Stomach smooth muscle (tissue), 2 donors: ENCODE data around the gene PAPOLA.
"Not testable (repeated sequence)": the region's sequence is repeated elsewhere in the genome, so short reads cannot be mapped to it uniquely, and the experiment has no call there.

Experiments
- H3K27ac ChIP-seq: one replicate; pipeline ENCODE4 v1.7.0; 2013; ENCODE audit warnings: mild to moderate bottlenecking, low read length, inconsistent platforms
- H3K27me3 ChIP-seq, 2 donors: one replicate each; pipeline ENCODE4 v1.7.0; 2013; ENCODE audit warnings: low read length in 2 of 2; ENCODE audit not compliant: insufficient read depth in 2 of 2, control insufficient read depth in 1 of 2
- H3K36me3 ChIP-seq, 2 donors: one replicate each; pipeline ENCODE4 v1.7.0; 2013; ENCODE audit warnings: low read length in 2 of 2; ENCODE audit not compliant: control insufficient read depth in 2 of 2, insufficient read depth in 2 of 2
- H3K4me1 ChIP-seq: one replicate; pipeline ENCODE4 v1.7.0; 2013; ENCODE audit warnings: low read length; ENCODE audit not compliant: control insufficient read depth, insufficient read depth
- H3K4me3 ChIP-seq, 2 donors: one replicate each; pipeline ENCODE4 v1.7.0; 2013; ENCODE audit warnings: low read length in 2 of 2
- H3K9ac ChIP-seq, 2 donors: one replicate each; pipeline ENCODE4 v1.7.0; 2013; ENCODE audit warnings: low read length in 2 of 2, mild to moderate bottlenecking in 1 of 2
- H3K9me3 ChIP-seq, 2 donors: one replicate each; pipeline ENCODE4 v1.7.0; 2013; ENCODE audit warnings: low read length in 2 of 2; ENCODE audit not compliant: control insufficient read depth in 2 of 2
- donor health status: healthy.
- donor health status: Pancreatic carcinoma.

PAPOLA gene

DNA sequence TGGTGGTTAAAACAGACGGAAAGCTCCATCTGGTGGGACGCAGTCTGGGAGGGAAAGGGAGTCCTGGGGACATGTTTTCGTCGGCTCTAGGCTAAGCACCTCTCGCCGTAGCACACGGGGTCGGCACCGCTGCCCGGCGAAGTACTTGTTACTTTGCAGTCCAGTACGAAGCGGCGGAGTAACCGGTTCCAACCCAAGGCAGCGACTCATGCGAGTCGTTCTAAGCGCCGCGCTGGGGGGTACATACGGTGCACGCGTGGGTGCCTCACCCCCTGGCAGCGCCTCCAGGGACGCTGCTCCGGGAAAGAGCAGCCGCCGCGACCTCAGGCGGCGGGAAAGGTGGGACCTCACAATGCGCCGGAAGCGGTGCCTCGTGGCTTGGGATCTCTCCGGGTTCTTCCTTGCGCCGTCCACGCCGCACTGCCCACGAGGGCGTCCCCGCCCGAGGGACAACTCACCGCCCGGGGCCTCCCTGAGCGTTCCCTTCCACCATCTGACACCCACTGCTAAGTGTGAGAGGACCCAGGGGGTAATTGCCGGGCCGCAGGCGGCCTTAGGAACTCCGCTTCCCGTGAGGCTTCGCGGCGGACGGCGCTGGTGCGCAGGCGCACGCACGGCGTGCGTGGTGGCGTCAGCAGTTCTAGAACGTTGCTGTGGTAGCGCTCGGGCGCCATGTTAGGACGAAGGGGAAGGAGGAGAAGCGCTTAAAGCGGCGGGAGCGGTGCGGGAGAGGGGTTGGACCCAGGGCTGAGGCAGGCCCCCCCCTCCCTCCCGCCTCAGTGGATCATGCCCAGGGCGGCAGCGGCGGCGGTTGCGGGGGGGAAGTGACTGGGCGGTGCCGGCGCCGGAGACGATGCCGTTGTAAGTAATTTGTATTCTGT, at the start of gene PAPOLA:
Gene PAPOLA, plus strand, starts transcription at position 643 of the 881 bp plus-strand sequence. Its CDS starts 211 bp downstream, at position 854.
- H3K9ac ChIP-seq = peak within 1 kb of the TSS; percentile 92 to 93
- no peaks in the 10 kb centered on the region for H3K27me3 ChIP-seq
- H3K9me3 ChIP-seq = no peaks in the 10 kb centered on the region
- no peaks in the 10 kb centered on the region for H3K36me3 ChIP-seq
- peak within 1 kb of the TSS; percentile 92 to 96 for H3K4me3 ChIP-seq
- H3K27ac ChIP-seq = peak within 1 kb of the TSS; percentile 91
- H3K4me1 ChIP-seq = peaks cover 10% of the 10 kb centered on the region

DNA sequence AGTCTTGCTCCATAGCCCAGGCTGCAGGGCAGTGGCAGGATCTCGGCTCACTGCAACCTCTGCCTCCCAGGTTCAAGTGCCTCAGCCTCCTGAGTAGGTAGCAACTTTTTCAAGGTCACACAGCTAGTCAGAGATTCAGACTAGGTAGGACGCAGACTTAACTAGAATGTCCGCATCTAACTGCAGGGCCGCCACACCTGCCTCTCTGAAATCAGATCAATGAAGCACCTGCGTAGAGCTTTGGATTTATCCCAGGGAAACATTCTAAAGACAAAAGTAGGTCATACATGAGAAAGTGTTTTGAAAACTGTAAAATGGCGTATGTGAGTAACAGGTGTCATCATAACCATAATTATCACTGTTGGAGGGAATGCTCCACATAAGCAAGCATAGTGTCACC, 49.5 kb upstream of the PAPOLA start:
- no peaks in the 10 kb centered on the region for H3K9me3 ChIP-seq
- no peak overlapping the region for H3K9ac ChIP-seq
- no peaks in the 10 kb centered on the region for H3K4me1 ChIP-seq
- no peaks in the 10 kb centered on the region for H3K27me3 ChIP-seq
- no peak overlapping the region for H3K4me3 ChIP-seq
- no peak overlapping the region for H3K27ac ChIP-seq
- H3K36me3 ChIP-seq = no peaks in the 10 kb centered on the region

- no peak overlapping the region for H3K9ac ChIP-seq
- no peaks in the 10 kb centered on the region for H3K36me3 ChIP-seq
- H3K27ac ChIP-seq = no peak overlapping the region
- no peaks in the 10 kb centered on the region for H3K4me1 ChIP-seq
- H3K4me3 ChIP-seq = no peak overlapping the region
- no peaks in the 10 kb centered on the region for H3K27me3 ChIP-seq
- H3K9me3 ChIP-seq = no peaks in the 10 kb centered on the region
These were observed 46.6 kb upstream of the PAPOLA start for GRCh38 chr14:96455588-96455987.

DNA sequence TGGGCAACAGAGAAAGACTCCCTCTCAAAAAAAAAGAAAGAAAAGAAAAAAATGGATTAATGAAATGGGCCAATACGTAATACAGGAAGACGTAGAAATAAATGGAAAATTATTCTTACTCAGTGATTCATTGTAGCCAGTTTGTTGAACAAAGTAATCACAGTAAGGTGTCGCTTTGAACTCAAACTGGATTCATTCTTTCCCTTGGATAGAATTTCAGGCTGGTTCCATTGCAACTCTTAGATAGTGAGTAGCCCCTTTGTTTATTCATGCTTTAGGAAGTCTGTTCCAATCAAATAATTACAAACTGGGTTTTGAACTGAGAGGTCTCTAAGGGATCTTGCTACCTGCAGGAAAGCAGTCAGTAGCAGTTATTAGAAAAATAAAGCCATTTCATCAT, 42.3 kb upstream of the PAPOLA start:
- no peak overlapping the region for H3K27ac ChIP-seq
- H3K9ac ChIP-seq = no peak overlapping the region
- H3K36me3 ChIP-seq = no peaks in the 10 kb centered on the region
- H3K4me3 ChIP-seq = no peak overlapping the region
- H3K27me3 ChIP-seq = no peaks in the 10 kb centered on the region
- H3K4me1 ChIP-seq = no peaks in the 10 kb centered on the region
- no peaks in the 10 kb centered on the region for H3K9me3 ChIP-seq

GRCh38 chr14:96461950-96462798, 40.0 kb upstream of the PAPOLA start:
- Histone ChIP-seq H3K27me3 (no peaks in the 10 kb centered on the region), H3K36me3 (no peaks in the 10 kb centered on the region), H3K27ac (no peak overlapping the region), H3K9ac (no peak overlapping the region), H3K4me1 (no peaks in the 10 kb centered on the region), H3K4me3 (no peak overlapping the region), H3K9me3 (no peaks in the 10 kb centered on the region)

DNA sequence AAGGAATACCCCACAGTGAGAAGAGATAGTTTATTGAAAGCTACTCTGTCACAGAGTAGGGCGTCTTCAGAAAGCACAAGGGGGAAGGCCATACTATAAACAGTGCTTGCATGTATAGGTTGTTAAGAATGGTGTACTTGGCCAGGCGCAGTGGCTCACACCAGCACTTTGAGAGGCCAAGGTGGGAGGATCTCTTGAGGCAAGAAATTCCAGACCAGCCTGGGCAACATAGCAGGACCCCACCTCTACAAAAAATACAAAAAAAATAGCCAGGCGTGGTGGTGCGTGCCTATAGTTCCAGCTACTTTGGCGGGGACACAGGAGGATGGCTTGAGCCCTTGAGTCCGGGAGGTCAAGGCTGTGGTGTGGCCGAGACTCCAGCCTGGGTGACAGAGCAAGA, 38.0 kb upstream of the PAPOLA start:
- Histone ChIP-seq H3K9me3 (no peaks in the 10 kb centered on the region), H3K4me1 (no peaks in the 10 kb centered on the region), H3K27me3 (no peaks in the 10 kb centered on the region), H3K27ac (no peak overlapping the region), H3K4me3 (no peak overlapping the region), H3K36me3 (no peaks in the 10 kb centered on the region), H3K9ac (no peak overlapping the region)

DNA sequence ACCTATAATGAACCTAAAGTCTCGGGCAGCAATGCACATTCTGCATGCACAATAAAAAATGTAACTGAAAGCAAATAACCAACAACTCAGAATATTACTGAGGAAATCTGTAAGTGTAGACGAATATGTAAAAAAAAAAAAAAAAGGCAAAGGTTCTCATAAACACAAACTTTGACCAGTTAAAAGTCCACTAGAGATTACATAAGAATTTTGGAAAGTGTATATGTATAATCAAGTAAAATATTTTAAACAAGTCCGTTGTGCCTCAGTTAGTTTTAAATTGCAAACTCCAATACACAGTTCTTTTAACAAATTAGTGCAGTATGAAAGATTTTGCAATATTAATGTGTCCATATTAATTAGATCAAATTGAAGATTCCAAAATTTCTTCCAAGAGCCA, 35.3 kb upstream of the PAPOLA start:
- no peaks in the 10 kb centered on the region for H3K4me1 ChIP-seq
- no peak overlapping the region for H3K27ac ChIP-seq
- H3K36me3 ChIP-seq = no peaks in the 10 kb centered on the region

GRCh38 chr14:96470331-96470730, 31.9 kb upstream of the PAPOLA start:
- H3K9me3 ChIP-seq = no peaks in the 10 kb centered on the region
- no peak overlapping the region for H3K4me3 ChIP-seq
- H3K4me1 ChIP-seq = no peaks in the 10 kb centered on the region
- H3K27ac ChIP-seq = no peak overlapping the region
- H3K36me3 ChIP-seq = no peaks in the 10 kb centered on the region
- H3K9ac ChIP-seq = no peak overlapping the region
- no peaks in the 10 kb centered on the region for H3K27me3 ChIP-seq

More for the DNA sequence above, 35.3 kb upstream of the PAPOLA start:
- Histone ChIP-seq H3K9ac (no peak overlapping the region), H3K4me3 (no peak overlapping the region), H3K9me3 (no peaks in the 10 kb centered on the region), H3K27me3 (no peaks in the 10 kb centered on the region)

- not testable (repeated sequence) for H3K4me3 ChIP-seq, H3K27me3 ChIP-seq, H3K27ac ChIP-seq, H3K9ac ChIP-seq, H3K4me1 ChIP-seq, H3K36me3 ChIP-seq, H3K9me3 ChIP-seq
These were observed 31.2 kb upstream of the PAPOLA start for GRCh38 chr14:96470967-96471366.

- Histone ChIP-seq H3K27ac (no peak overlapping the region), H3K27me3 (no peaks in the 10 kb centered on the region), H3K4me3 (no peak overlapping the region), H3K36me3 (no peaks in the 10 kb centered on the region), H3K9ac (no peak overlapping the region), H3K4me1 (no peaks in the 10 kb centered on the region), H3K9me3 (no peaks in the 10 kb centered on the region)
These were observed 24.1 kb upstream of the PAPOLA start for GRCh38 chr14:96478119-96478518.
